Muscle layer of colon (tissue), 2 donors: ENCODE measurements around the gene FBH1.
"Not testable (repeated sequence)": the region's sequence is repeated elsewhere in the genome, so short reads cannot be mapped to it uniquely, and the experiment has no call there.

Source experiments
- H3K27ac ChIP-seq: one replicate; pipeline ENCODE4 v1.7.0; 2013; ENCODE audit warnings: low read depth, mild to moderate bottlenecking, low read length, moderate library complexity
- H3K27me3 ChIP-seq, 2 donors: one replicate each; pipeline ENCODE4 v1.7.0; 2013; ENCODE audit warnings: low read length in 2 of 2, mild to moderate bottlenecking in 2 of 2; ENCODE audit not compliant: insufficient read depth in 2 of 2, control insufficient read depth in 1 of 2
- H3K36me3 ChIP-seq: one replicate; pipeline ENCODE4 v1.7.0; 2013; ENCODE audit warnings: mild to moderate bottlenecking, low read length; ENCODE audit not compliant: insufficient read depth
- H3K4me1 ChIP-seq: one replicate; pipeline ENCODE4 v1.7.0; 2013; ENCODE audit warnings: mild to moderate bottlenecking, low read length; ENCODE audit not compliant: insufficient read depth
- H3K4me3 ChIP-seq, 2 donors: one replicate each; pipeline ENCODE4 v1.7.0; 2013; ENCODE audit warnings: low read length in 2 of 2, low read depth in 1 of 2, mild to moderate bottlenecking in 1 of 2, moderate library complexity in 1 of 2
- H3K9ac ChIP-seq: one replicate; pipeline ENCODE4 v1.7.0; 2013; ENCODE audit warnings: low read length
- H3K9me3 ChIP-seq: one replicate; pipeline ENCODE4 v1.7.0; 2013; ENCODE audit warnings: mild to moderate bottlenecking, low read length
- donor health status: abdominal sarcoma.
- donor health status: Adenocarcinoma of cecum.

The FBH1 gene

GRCh38 chr10:5860066-5860465, 30.0 kb upstream of the FBH1 start:
- Histone ChIP-seq H3K27ac (no peak overlapping the region), H3K9me3 (no peaks in the 10 kb centered on the region), H3K9ac (no peak overlapping the region), H3K4me1 (no peaks in the 10 kb centered on the region), H3K4me3 (no peak overlapping the region), H3K27me3 (no peaks in the 10 kb centered on the region), H3K36me3 (no peaks in the 10 kb centered on the region)

GRCh38 chr10:5862360-5862961, 27.6 kb upstream of the FBH1 start:
- Histone ChIP-seq H3K27ac (no peak overlapping the region), H3K4me3 (no peak overlapping the region), H3K27me3 (no peaks in the 10 kb centered on the region), H3K36me3 (no peaks in the 10 kb centered on the region), H3K4me1 (no peaks in the 10 kb centered on the region), H3K9me3 (no peaks in the 10 kb centered on the region), H3K9ac (no peak overlapping the region)

- H3K9me3 ChIP-seq, H3K9ac ChIP-seq, H3K27ac ChIP-seq, H3K36me3 ChIP-seq, H3K27me3 ChIP-seq, H3K4me1 ChIP-seq, H3K4me3 ChIP-seq: not testable (repeated sequence)
These were observed 26.9 kb upstream of the FBH1 start for GRCh38 chr10:5862981-5863685.

GRCh38 chr10:5866451-5867081, 23.5 kb upstream of the FBH1 start:
- H3K27me3 ChIP-seq, H3K4me1 ChIP-seq, H3K36me3 ChIP-seq, H3K4me3 ChIP-seq, H3K9me3 ChIP-seq, H3K9ac ChIP-seq, H3K27ac ChIP-seq: not testable (repeated sequence)

- not testable (repeated sequence) for H3K9me3 ChIP-seq, H3K9ac ChIP-seq, H3K36me3 ChIP-seq, H3K27ac ChIP-seq, H3K27me3 ChIP-seq, H3K4me1 ChIP-seq, H3K4me3 ChIP-seq
These were observed 22.9 kb upstream of the FBH1 start for GRCh38 chr10:5867091-5867615.

GRCh38 chr10:5868383-5868782, 21.7 kb upstream of the FBH1 start:
- not testable (repeated sequence) for H3K27me3 ChIP-seq, H3K27ac ChIP-seq, H3K9me3 ChIP-seq, H3K36me3 ChIP-seq, H3K4me1 ChIP-seq, H3K9ac ChIP-seq, H3K4me3 ChIP-seq

GRCh38 chr10:5869156-5869555, 20.9 kb upstream of the FBH1 start:
- H3K36me3 ChIP-seq, result peaks cover 2% of the 10 kb centered on the region
- H3K9me3 ChIP-seq, result no peaks in the 10 kb centered on the region
- no peaks in the 10 kb centered on the region for H3K27me3 ChIP-seq
- H3K9ac ChIP-seq, result no peak overlapping the region
- no peaks in the 10 kb centered on the region for H3K4me1 ChIP-seq
- no peak overlapping the region for H3K27ac ChIP-seq
- H3K4me3 ChIP-seq, result no peak overlapping the region

- no peaks in the 10 kb centered on the region for H3K4me1 ChIP-seq
- no peaks in the 10 kb centered on the region for H3K9me3 ChIP-seq
- peaks cover 13% of the 10 kb centered on the region for H3K36me3 ChIP-seq
- no peaks in the 10 kb centered on the region for H3K27me3 ChIP-seq
- H3K4me3 ChIP-seq, result no peak overlapping the region
- H3K9ac ChIP-seq, result no peak overlapping the region
- no peak overlapping the region for H3K27ac ChIP-seq
These were observed 18.4 kb upstream of the FBH1 start for GRCh38 chr10:5871596-5871995.

GRCh38 chr10:5873515-5873995, 16.5 kb upstream of the FBH1 start:
- Histone ChIP-seq H3K36me3 (peaks cover 25% of the 10 kb centered on the region), H3K27ac (no peak overlapping the region), H3K4me1 (no peaks in the 10 kb centered on the region), H3K9me3 (no peaks in the 10 kb centered on the region), H3K27me3 (no peaks in the 10 kb centered on the region), H3K4me3 (no peak overlapping the region), H3K9ac (no peak overlapping the region)

GRCh38 chr10:5876181-5876768, 13.8 kb upstream of the FBH1 start:
- H3K4me3 ChIP-seq, result no peak overlapping the region
- no peak overlapping the region for H3K9ac ChIP-seq
- no peaks in the 10 kb centered on the region for H3K4me1 ChIP-seq
- H3K36me3 ChIP-seq, result peaks cover 30% of the 10 kb centered on the region
- no peak overlapping the region for H3K27ac ChIP-seq
- H3K9me3 ChIP-seq, result no peaks in the 10 kb centered on the region
- H3K27me3 ChIP-seq, result no peaks in the 10 kb centered on the region

- not testable (repeated sequence) for H3K4me1 ChIP-seq, H3K4me3 ChIP-seq, H3K27ac ChIP-seq, H3K9me3 ChIP-seq, H3K9ac ChIP-seq, H3K27me3 ChIP-seq
- peaks cover 30% of the 10 kb centered on the region for H3K36me3 ChIP-seq
These were observed 13.0 kb upstream of the FBH1 start for GRCh38 chr10:5877041-5877440.
